ENCODE measurements around the gene NUP93.

Gene NUP93

DNA sequence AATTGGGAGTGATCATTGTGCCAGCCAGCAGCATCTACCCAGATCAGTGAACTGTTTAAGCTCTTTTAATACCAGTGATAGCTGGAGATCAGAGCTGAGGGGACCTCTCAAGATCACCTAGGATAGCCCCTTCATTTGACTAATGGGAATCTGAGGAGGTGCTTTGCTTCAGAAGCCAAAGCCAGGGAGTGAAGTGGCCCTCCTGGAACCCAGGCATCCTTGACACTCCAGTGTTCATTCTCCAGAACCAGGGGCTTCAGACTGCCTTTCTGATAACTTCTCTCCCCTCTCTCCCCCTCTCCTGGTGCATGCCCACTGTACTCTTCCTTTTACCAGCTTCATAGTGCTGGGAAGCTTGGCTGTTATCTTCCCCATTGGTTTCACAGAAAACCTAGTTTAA lies 87.1 kb downstream of the NUP93 start:
- no peak for DNase-seq
- TF ChIP-seq EZH2 (IDR thresholded peaks at IDR 0.05; ENCODE audit: borderline replicate concordance, low read depth, low read length, severe bottlenecking): no peak
- TF ChIP-seq, protein P1, sequence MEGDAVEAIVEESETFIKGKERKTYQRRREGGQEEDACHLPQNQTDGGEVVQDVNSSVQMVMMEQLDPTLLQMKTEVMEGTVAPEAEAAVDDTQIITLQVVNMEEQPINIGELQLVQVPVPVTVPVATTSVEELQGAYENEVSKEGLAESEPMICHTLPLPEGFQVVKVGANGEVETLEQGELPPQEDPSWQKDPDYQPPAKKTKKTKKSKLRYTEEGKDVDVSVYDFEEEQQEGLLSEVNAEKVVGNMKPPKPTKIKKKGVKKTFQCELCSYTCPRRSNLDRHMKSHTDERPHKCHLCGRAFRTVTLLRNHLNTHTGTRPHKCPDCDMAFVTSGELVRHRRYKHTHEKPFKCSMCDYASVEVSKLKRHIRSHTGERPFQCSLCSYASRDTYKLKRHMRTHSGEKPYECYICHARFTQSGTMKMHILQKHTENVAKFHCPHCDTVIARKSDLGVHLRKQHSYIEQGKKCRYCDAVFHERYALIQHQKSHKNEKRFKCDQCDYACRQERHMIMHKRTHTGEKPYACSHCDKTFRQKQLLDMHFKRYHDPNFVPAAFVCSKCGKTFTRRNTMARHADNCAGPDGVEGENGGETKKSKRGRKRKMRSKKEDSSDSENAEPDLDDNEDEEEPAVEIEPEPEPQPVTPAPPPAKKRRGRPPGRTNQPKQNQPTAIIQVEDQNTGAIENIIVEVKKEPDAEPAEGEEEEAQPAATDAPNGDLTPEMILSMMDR (IDR thresholded peaks at IDR 0.05; ENCODE audit: borderline replicate concordance, extremely low read depth, low read length, poor library complexity, severe bottlenecking): no peak
- H3K27ac ChIP-seq (ENCODE audit: low read length): no peak overlapping the region
- H3K36me3 ChIP-seq (ENCODE audit: insufficient read depth, low read length): peaks cover 50% of the 10 kb centered on the region
- H3K4me3 ChIP-seq (ENCODE audit: low read depth in 1 of 2, low read length in 2 of 2): no peak overlapping the region
- no peak overlapping the region for H3K4me2 ChIP-seq (ENCODE audit: insufficient read depth, low read length)
- no peaks in the 10 kb centered on the region for H3K79me2 ChIP-seq (ENCODE audit: insufficient read depth, low read length)
- no peaks in the 10 kb centered on the region for H3K4me1 ChIP-seq (ENCODE audit: insufficient read depth, low read length)
- H3K9ac ChIP-seq (ENCODE audit: low read depth, low read length): no peak overlapping the region
- H3K27me3 ChIP-seq (ENCODE audit: insufficient read depth, low read length, poor library complexity): no peaks in the 10 kb centered on the region
- H2AFZ ChIP-seq (ENCODE audit: low read depth, low read length): no peak overlapping the region
- ATAC-seq (ENCODE audit: insufficient read depth, low read depth): no peak
- no peaks in the 10 kb centered on the region for H3K9me3 ChIP-seq (ENCODE audit: insufficient read depth, low read length, severe bottlenecking)
- peaks cover 3% of the 10 kb centered on the region; the same call in 1 of the 2 replicates for H4K20me1 ChIP-seq (ENCODE audit: insufficient read depth, low read length)

DNA sequence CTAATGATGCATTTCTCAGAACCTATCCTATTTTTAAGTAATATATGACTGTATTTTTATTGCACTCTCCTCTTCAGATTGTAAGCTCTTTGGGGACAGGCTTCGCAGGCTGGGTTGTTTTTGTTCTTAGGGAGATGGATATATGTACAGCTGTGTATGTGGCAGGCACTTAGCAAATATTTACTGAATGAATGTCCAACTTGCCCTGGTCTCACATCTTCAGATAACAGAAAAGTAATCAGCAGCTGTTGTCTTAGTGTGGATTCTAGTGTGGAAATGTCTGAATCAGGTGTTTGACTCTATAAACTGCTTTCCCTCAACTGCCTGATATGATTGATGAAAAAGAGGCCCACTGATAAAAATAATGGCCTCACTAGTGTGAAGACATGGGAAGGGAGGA lies 88.0 kb downstream of the NUP93 start:
- DNase-seq (no peak), ATAC-seq (ENCODE audit: insufficient read depth, low read depth) (no peak)
- no peaks in the 10 kb centered on the region for H3K9me3 ChIP-seq (ENCODE audit: insufficient read depth, low read length, severe bottlenecking)
- peaks cover 56% of the 10 kb centered on the region for H3K36me3 ChIP-seq (ENCODE audit: insufficient read depth, low read length)
- no peak overlapping the region for H3K27ac ChIP-seq (ENCODE audit: low read length)
- H2AFZ ChIP-seq (ENCODE audit: low read depth, low read length): no peak overlapping the region
- H3K4me1 ChIP-seq (ENCODE audit: insufficient read depth, low read length): no peaks in the 10 kb centered on the region
- no peak overlapping the region for H3K4me2 ChIP-seq (ENCODE audit: insufficient read depth, low read length)
- no peak overlapping the region for H3K4me3 ChIP-seq (ENCODE audit: low read depth in 1 of 2, low read length in 2 of 2)
- no peak for TF ChIP-seq EZH2 (IDR thresholded peaks at IDR 0.05; ENCODE audit: borderline replicate concordance, low read depth, low read length, severe bottlenecking)
- TF ChIP-seq, protein P1 (IDR thresholded peaks at IDR 0.05; ENCODE audit: borderline replicate concordance, extremely low read depth, low read length, poor library complexity, severe bottlenecking): no peak
- no peaks in the 10 kb centered on the region for H3K79me2 ChIP-seq (ENCODE audit: insufficient read depth, low read length)
- H4K20me1 ChIP-seq (ENCODE audit: insufficient read depth, low read length): peaks cover 3% of the 10 kb centered on the region; the same call in 1 of the 2 replicates
- H3K27me3 ChIP-seq (ENCODE audit: insufficient read depth, low read length, poor library complexity): no peaks in the 10 kb centered on the region
- H3K9ac ChIP-seq (ENCODE audit: low read depth, low read length): no peak overlapping the region

DNA sequence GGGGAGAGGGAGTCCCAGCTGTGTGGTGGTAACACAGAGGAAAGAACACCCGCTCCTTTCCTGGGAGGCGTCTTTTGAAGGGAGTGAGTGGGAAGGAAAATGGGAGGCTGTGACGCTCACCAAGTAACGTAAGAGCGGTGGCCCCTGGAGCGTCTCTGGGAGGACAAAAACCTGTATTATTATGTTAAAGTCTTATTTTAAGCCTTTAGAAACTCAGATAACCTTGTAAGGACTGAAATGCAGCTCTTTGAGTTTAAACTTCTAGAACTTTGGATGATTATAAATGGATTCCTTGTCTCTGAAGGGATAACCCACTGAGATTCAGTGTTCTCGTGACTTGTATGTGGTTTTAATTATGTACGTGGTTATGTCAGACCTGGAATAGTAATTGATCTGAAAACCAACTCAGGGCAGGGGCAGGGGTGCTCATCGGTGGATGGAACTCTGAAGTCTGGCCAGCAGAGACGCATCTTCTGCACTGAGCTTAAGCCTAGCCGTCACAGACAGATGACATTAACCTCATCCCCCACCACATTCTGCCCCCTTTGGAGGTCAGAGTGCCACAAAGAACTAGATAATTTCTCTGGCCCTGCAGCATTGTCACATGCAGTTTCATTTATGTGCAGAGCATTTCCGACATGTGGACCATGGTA lies 93.3 kb downstream of the NUP93 start:
- no peaks in the 10 kb centered on the region for H3K4me1 ChIP-seq (ENCODE audit: insufficient read depth, low read length)
- no peak overlapping the region for H3K4me2 ChIP-seq (ENCODE audit: insufficient read depth, low read length)
- no peaks in the 10 kb centered on the region for H3K27me3 ChIP-seq (ENCODE audit: insufficient read depth, low read length, poor library complexity)
- H2AFZ ChIP-seq (ENCODE audit: low read depth, low read length): no peak overlapping the region
- ATAC-seq (ENCODE audit: insufficient read depth, low read depth) (no peak), DNase-seq (no peak)
- H4K20me1 ChIP-seq (ENCODE audit: insufficient read depth, low read length): no peaks in the 10 kb centered on the region
- H3K4me3 ChIP-seq (ENCODE audit: low read depth in 1 of 2, low read length in 2 of 2): no peak overlapping the region
- no peak for TF ChIP-seq EZH2 (IDR thresholded peaks at IDR 0.05; ENCODE audit: borderline replicate concordance, low read depth, low read length, severe bottlenecking)
- TF ChIP-seq, protein P1 (IDR thresholded peaks at IDR 0.05; ENCODE audit: borderline replicate concordance, extremely low read depth, low read length, poor library complexity, severe bottlenecking): no peak
- peaks cover 87% of the 10 kb centered on the region for H3K36me3 ChIP-seq (ENCODE audit: insufficient read depth, low read length)
- no peak overlapping the region for H3K27ac ChIP-seq (ENCODE audit: low read length)
- H3K9me3 ChIP-seq (ENCODE audit: insufficient read depth, low read length, severe bottlenecking): no peaks in the 10 kb centered on the region
- no peaks in the 10 kb centered on the region for H3K79me2 ChIP-seq (ENCODE audit: insufficient read depth, low read length)
- no peak overlapping the region for H3K9ac ChIP-seq (ENCODE audit: low read depth, low read length)

Data from DND-41 (cell line).